Nephron progenitor cell (in vitro differentiated cells): Measurements from ENCODE around the gene TPX2.
A peak's percentile ranks its signal among the peaks of the same experiment; 100 is the strongest.

Experiments
- DNase-seq: peaks from one replicate; pipeline ENCODE4 v3.0.0; 2021
- H3K27ac Mint-ChIP-seq: 2 replicates; pipeline ENCODE4 v1.8.0; 2021; ENCODE audit warnings: mild to moderate bottlenecking, moderate library complexity, mixed read lengths
- H3K27me3 Mint-ChIP-seq: 2 replicates; pipeline ENCODE4 v1.8.0; 2021; ENCODE audit warnings: mild to moderate bottlenecking, low read depth, mixed read lengths; ENCODE audit not compliant: poor library complexity
- H3K36me3 Mint-ChIP-seq: 2 replicates; pipeline ENCODE4 v1.8.0; 2021; ENCODE audit warnings: low read depth, mixed read lengths
- H3K4me1 Mint-ChIP-seq: 2 replicates; pipeline ENCODE4 v1.8.0; 2021; ENCODE audit warnings: mixed read lengths
- H3K4me3 Mint-ChIP-seq: 2 replicates; pipeline ENCODE4 v1.8.0; 2021; ENCODE audit warnings: mild to moderate bottlenecking, moderate library complexity, mixed read lengths
- H3K9me3 Mint-ChIP-seq: 2 replicates; pipeline ENCODE4 v1.8.0; 2021; ENCODE audit warnings: mild to moderate bottlenecking, moderate library complexity, mixed read lengths
- TF ChIP-seq, protein P1 (sequence below): fragments of 200-600 bp; sonication (generic); IDR thresholded peaks from 2 replicates; pipeline ENCODE4 v1.5.0; 2021; ENCODE audit warnings: antibody characterized with exemption

TPX2 gene

DNA sequence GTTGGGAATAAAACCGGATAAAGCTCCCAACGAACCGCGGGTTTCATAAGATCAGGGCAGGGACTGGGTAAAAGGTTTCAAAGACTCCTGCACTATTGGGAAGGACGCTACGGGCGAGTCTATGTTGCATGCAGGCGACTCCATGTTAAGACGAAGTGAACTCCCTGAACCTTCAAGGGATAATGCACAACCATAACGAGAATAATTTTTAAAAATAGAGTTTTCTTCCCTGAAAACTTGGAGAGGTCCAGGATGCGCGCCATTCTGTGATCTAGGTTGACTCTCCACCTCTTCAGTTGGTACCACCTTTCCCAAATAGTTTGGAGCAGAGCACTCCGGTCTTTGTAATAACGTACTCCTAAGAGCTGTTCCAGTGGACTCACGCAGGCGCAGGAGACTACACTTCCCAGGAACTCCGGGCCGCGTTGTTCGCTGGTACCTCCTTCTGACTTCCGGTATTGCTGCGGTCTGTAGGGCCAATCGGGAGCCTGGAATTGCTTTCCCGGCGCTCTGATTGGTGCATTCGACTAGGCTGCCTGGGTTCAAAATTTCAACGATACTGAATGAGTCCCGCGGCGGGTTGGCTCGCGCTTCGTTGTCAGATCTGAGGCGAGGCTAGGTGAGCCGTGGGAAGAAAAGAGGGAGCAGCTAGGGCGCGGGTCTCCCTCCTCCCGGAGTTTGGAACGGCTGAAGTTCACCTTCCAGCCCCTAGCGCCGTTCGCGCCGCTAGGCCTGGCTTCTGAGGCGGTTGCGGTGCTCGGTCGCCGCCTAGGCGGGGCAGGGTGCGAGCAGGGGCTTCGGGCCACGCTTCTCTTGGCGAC, at the start of gene TPX2:
Gene TPX2, plus strand, starts transcription at position 562 of the 821 bp plus-strand sequence. CDS start 18,187 bp downstream, outside the sequence.
- no peaks in the 10 kb centered on the region for H3K9me3 Mint-ChIP-seq
- H3K27ac Mint-ChIP-seq = no peak within 1 kb of the TSS
- TF ChIP-seq, protein P1, sequence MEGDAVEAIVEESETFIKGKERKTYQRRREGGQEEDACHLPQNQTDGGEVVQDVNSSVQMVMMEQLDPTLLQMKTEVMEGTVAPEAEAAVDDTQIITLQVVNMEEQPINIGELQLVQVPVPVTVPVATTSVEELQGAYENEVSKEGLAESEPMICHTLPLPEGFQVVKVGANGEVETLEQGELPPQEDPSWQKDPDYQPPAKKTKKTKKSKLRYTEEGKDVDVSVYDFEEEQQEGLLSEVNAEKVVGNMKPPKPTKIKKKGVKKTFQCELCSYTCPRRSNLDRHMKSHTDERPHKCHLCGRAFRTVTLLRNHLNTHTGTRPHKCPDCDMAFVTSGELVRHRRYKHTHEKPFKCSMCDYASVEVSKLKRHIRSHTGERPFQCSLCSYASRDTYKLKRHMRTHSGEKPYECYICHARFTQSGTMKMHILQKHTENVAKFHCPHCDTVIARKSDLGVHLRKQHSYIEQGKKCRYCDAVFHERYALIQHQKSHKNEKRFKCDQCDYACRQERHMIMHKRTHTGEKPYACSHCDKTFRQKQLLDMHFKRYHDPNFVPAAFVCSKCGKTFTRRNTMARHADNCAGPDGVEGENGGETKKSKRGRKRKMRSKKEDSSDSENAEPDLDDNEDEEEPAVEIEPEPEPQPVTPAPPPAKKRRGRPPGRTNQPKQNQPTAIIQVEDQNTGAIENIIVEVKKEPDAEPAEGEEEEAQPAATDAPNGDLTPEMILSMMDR = no peak
- H3K4me1 Mint-ChIP-seq = no peaks in the 10 kb centered on the region
- DNase-seq = peak; percentile 91
- H3K36me3 Mint-ChIP-seq = peaks cover 4% of the 10 kb centered on the region
- H3K27me3 Mint-ChIP-seq = peaks cover 10% of the 10 kb centered on the region
- H3K4me3 Mint-ChIP-seq = no peak within 1 kb of the TSS

- no peak overlapping the region for H3K27ac Mint-ChIP-seq
- peaks cover 36% of the 10 kb centered on the region for H3K4me1 Mint-ChIP-seq
- no peak overlapping the region for H3K4me3 Mint-ChIP-seq
- TF ChIP-seq, protein P1 = no peak
- H3K27me3 Mint-ChIP-seq = peaks cover 3% of the 10 kb centered on the region
- no peaks in the 10 kb centered on the region for H3K9me3 Mint-ChIP-seq
- no peak for DNase-seq
- peaks cover 35% of the 10 kb centered on the region for H3K36me3 Mint-ChIP-seq
Measured at GRCh38 chr20:31690124-31690666, 48.9 kb upstream of the TPX2 start.

DNA sequence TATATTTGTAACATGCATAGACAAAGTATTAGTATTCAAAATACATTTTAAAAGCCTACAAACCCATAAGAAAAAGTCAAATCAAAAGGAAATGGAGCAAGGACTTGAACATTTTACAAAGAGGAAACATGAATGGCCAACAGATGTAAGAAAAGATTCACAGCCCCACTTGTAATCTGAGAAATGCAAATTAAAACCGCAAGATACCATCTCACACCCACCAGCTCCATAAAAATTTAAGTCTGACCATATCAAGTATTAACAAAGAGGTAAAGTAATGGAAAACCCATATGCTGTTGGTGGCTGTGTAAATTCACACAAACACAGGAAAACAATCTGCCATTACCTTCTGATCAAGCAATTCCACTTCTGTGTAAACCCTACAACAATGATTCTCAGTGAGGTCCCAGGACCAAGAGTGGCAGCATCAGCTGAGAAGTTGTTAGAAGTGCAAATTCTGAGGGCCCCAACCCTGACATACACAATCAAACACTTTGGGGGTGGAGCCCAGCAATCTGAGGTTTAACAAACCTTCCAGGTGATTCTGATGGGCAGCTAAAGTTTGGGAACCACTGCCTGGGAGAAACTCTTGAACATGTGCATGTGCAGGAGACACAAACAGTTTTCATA, 47.3 kb upstream of the TPX2 start:
- H3K36me3 Mint-ChIP-seq = peaks cover 26% of the 10 kb centered on the region
- peak overlapping the region; percentile 44 for H3K27ac Mint-ChIP-seq
- no peaks in the 10 kb centered on the region for H3K9me3 Mint-ChIP-seq
- TF ChIP-seq, protein P1 = no peak
- DNase-seq = no peak
- H3K27me3 Mint-ChIP-seq = peaks cover 3% of the 10 kb centered on the region
- no peak overlapping the region for H3K4me3 Mint-ChIP-seq
- H3K4me1 Mint-ChIP-seq = peaks cover 35% of the 10 kb centered on the region

- peaks cover 39% of the 10 kb centered on the region for H3K4me1 Mint-ChIP-seq
- H3K4me3 Mint-ChIP-seq = no peak overlapping the region
- H3K36me3 Mint-ChIP-seq = peaks cover 16% of the 10 kb centered on the region
- no peak overlapping the region for H3K27ac Mint-ChIP-seq
- no peaks in the 10 kb centered on the region for H3K9me3 Mint-ChIP-seq
- DNase-seq = no peak
- H3K27me3 Mint-ChIP-seq = peaks cover 3% of the 10 kb centered on the region
- TF ChIP-seq, protein P1 = no peak
Measured at GRCh38 chr20:31693402-31693801, 45.7 kb upstream of the TPX2 start.

DNA sequence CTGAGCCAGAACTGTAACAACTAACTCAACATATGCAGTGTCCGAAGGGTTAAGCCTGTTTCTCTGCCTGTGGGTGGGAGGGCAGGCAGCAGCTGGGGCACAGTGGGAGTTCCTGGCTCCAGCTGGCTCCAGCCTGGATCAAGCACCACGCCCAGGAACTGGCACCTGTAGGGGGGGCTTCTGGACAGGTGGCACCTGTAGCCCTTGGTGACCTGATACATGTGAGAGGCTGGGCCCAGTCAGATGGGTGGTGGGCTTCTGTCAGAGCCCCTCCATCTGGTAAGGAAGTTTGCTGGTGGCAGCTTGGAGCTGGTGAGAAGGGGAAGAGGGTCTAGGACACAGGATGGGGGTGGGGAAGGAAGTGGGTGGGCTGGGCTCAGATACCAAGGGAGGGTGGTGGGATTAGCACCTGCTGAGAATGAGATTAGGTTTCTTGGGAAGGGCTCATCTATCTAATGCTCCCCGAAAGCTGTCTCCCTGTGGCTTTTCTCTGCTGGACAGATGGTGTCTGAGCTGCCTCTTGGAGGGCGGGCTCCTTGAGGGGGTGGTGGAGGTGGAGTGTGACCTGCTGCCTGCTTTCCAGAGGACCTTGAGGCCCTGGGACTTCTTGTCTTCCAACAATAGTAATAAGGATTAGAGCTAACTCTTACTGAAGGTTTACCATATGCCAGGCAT, 45.0 kb upstream of the TPX2 start:
- H3K27ac Mint-ChIP-seq = peak overlapping the region; percentile 75
- TF ChIP-seq, protein P1 = no peak

More for the DNA sequence above, 45.0 kb upstream of the TPX2 start:
- Mint-ChIP-seq H3K4me3 (no peak overlapping the region), H3K4me1 (peaks cover 47% of the 10 kb centered on the region), H3K27me3 (peaks cover 3% of the 10 kb centered on the region), H3K9me3 (no peaks in the 10 kb centered on the region), H3K36me3 (peaks cover 17% of the 10 kb centered on the region)
- no peak for DNase-seq
